SK-N-SH (cell line): ENCODE results near the gene FRK. TPM values are rescaled to one million over a fixed set of nuclear protein-coding genes. Genes with fewer than 3 reads are reported as not detected.

Experiments
- CTCF ChIA-PET: fragments of 300-600, 350-600 bp; formaldehyde crosslinking; extraction: SDS; loops from one replicate; lab custom pipeline; 2021; lab: Yijun Ruan, JAX
- POLR2A ChIA-PET: fragments of 350-600 bp; sonication (Branson Sonifier 250); formaldehyde crosslinking; extraction: SDS; loops from one replicate; lab custom pipeline; 2020; ENCODE audit warnings: antibody characterized with exemption, inconsistent platforms; lab: Yijun Ruan, JAX
- DNase-seq: peaks from one replicate; pipeline ENCODE4 v3.0.0; 2012
- H2AFZ ChIP-seq: fragments of 200-600 bp; sonication (generic); 2 replicates; pipeline ENCODE4 v1.8.1; 2016; ENCODE audit warnings: antibody characterized with exemption, mild to moderate bottlenecking, low read depth
- H3F3A ChIP-seq: fragments of 200-600 bp; sonication (generic); replicated peaks from 2 replicates; pipeline ENCODE3; 2016; ENCODE audit warnings: antibody characterized with exemption, mild to moderate bottlenecking; ENCODE audit not compliant: insufficient read depth
- H3K27ac ChIP-seq, 2 experiments: fragments of 200-500 bp in 1 of 2; fragments of 200-600 bp in 1 of 2; sonication (Bioruptor generic) in 1 of 2; sonication (generic), shearing (Covaris generic) in 1 of 2; 2 replicates each; pipeline versions ENCODE4 v1.5.1 to v1.6.1; 2014 to 2016; ENCODE audit warnings: low read depth in 2 of 2, inconsistent platforms in 1 of 2, low read length in 1 of 2, mild to moderate bottlenecking in 1 of 2, mixed read lengths in 1 of 2
- H3K27me3 ChIP-seq: fragments of 200-600 bp; sonication (generic), shearing (Covaris generic); 2 replicates; pipeline ENCODE4 v1.6.1; 2016; ENCODE audit warnings: mixed run types; ENCODE audit not compliant: insufficient read depth
- H3K36me3 ChIP-seq, 2 experiments: fragments of 200-500 bp in 1 of 2; fragments of 200-600 bp in 1 of 2; sonication (Bioruptor generic) in 1 of 2; sonication (generic) in 1 of 2; replicated peaks in 1 of 2; 2 replicates each; pipeline versions ENCODE3 to v1.5.1; 2014 to 2016; ENCODE audit warnings: low read length in 1 of 2, mild to moderate bottlenecking in 1 of 2; ENCODE audit not compliant: insufficient read depth in 2 of 2, control insufficient read depth in 1 of 2
- H3K4me1 ChIP-seq, 2 experiments: fragments of 200-500 bp in 1 of 2; fragments of 200-600 bp in 1 of 2; sonication (Bioruptor generic) in 1 of 2; sonication (generic), shearing (Covaris generic) in 1 of 2; 2 replicates each; pipeline versions ENCODE4 v1.5.1 to v1.6.1; 2014 to 2016; ENCODE audit warnings: low read depth in 1 of 2, low read length in 1 of 2, mixed run types in 1 of 2; ENCODE audit not compliant: insufficient read depth in 2 of 2, control insufficient read depth in 1 of 2
- H3K4me2 ChIP-seq: fragments of 200-600 bp; sonication (generic), shearing (Covaris generic); 2 replicates; pipeline ENCODE4 v1.6.1; 2017; ENCODE audit warnings: mixed run types
- H3K4me3 ChIP-seq, 2 experiments: fragments of 200-500 bp in 1 of 2; fragments of 200-600 bp in 1 of 2; sonication (Bioruptor generic) in 1 of 2; sonication (generic), shearing (Covaris generic) in 1 of 2; 2 replicates each; pipeline versions ENCODE4 v1.5.1 to v1.8.1; 2014 to 2016; ENCODE audit warnings: low read depth in 2 of 2, inconsistent platforms in 1 of 2, low read length in 1 of 2, mild to moderate bottlenecking in 1 of 2, mixed read lengths in 1 of 2, moderate library complexity in 1 of 2
- H3K79me2 ChIP-seq: fragments of 200-600 bp; sonication (generic); 2 replicates; pipeline ENCODE4 v1.8.1; 2017; ENCODE audit warnings: mild to moderate bottlenecking; ENCODE audit not compliant: insufficient read depth
- H3K9ac ChIP-seq: fragments of 200-600 bp; sonication (generic); 2 replicates; pipeline ENCODE4 v1.6.1; 2017; ENCODE audit warnings: mixed run types
- H3K9me2 ChIP-seq: fragments of 200-600 bp; sonication (generic); 2 replicates; pipeline ENCODE4 v1.6.1; 2017; ENCODE audit warnings: mixed run types
- H3K9me3 ChIP-seq: fragments of 200-600 bp; sonication (generic); 2 replicates; pipeline ENCODE4 v1.6.1; 2017; ENCODE audit warnings: mixed run types, mild to moderate bottlenecking, moderate library complexity
- H4K20me1 ChIP-seq: fragments of 200-600 bp; sonication (generic); 2 replicates; pipeline ENCODE4 v1.6.1; 2017; ENCODE audit warnings: mild to moderate bottlenecking, mixed run types; ENCODE audit not compliant: insufficient read depth
- GABPA ChIP-seq: IDR thresholded peaks from 2 replicates; pipeline ENCODE4 v1.4.0; 2012; ENCODE audit warnings: low read depth, mild to moderate bottlenecking
- MEF2A ChIP-seq: IDR thresholded peaks from 2 replicates; pipeline ENCODE4 v1.4.0; 2012; ENCODE audit warnings: low read depth, borderline replicate concordance
- MXI1 ChIP-seq: IDR thresholded peaks from 2 replicates; pipeline ENCODE4 v1.6.1; 2012; ENCODE audit warnings: mild to moderate bottlenecking, low read depth, low read length, improper control_type of control experiment
- NRF1 ChIP-seq: IDR thresholded peaks from 2 replicates; pipeline ENCODE4 v1.6.1; 2012; ENCODE audit warnings: low read depth, mild to moderate bottlenecking, low read length
- POLR2AphosphoS5 ChIP-seq: IDR thresholded peaks from 2 replicates; pipeline ENCODE4 v1.6.1; 2012; ENCODE audit warnings: low read depth, low read length
- RCOR1 ChIP-seq: fragments of 150-350 bp; IDR thresholded peaks from 2 replicates; pipeline ENCODE4 v1.6.1; 2017; ENCODE audit warnings: antibody characterized with exemption, low read length
- TCF12 ChIP-seq: IDR thresholded peaks from 2 replicates; pipeline ENCODE4 v1.4.0; 2012
- TEAD4 ChIP-seq: IDR thresholded peaks from 2 replicates; pipeline ENCODE4 v1.4.0; 2012; ENCODE audit warnings: mild to moderate bottlenecking, borderline replicate concordance; ENCODE audit not compliant: insufficient read depth
- YY1 ChIP-seq: IDR thresholded peaks from 2 replicates; pipeline ENCODE4 v1.4.0; 2012; ENCODE audit warnings: low read depth, mild to moderate bottlenecking
- WGBS: methylation state at CpG from one replicate; pipeline ENCODE4 v1.1.6; 2017; ENCODE audit warnings: low lambda C conversion rate; 5-methylcytosine and 5-hydroxymethylcytosine counted together
- polyA plus RNA-seq, 3 experiments: library from polyadenylated mRNA; depleted of rRNA; stranded (reverse); fragments of >200 nt; gene quantifications; 2 replicates each; pipeline ENCODE4 v1.2.3, GENCODE V29; 2012
- TF ChIP-seq, protein P1 (sequence below): fragments of 150-350 bp; IDR thresholded peaks from 2 replicates; pipeline ENCODE4 v1.6.1; 2017; ENCODE audit warnings: antibody characterized with exemption, low read length, low read depth, borderline replicate concordance
- TF ChIP-seq, protein P2 (sequence below): IDR thresholded peaks from 2 replicates; pipeline ENCODE4 v1.4.0; 2012; ENCODE audit warnings: low read depth
- TF ChIP-seq, protein P3 (sequence below): IDR thresholded peaks from 2 replicates; pipeline ENCODE4 v1.6.1; 2012; ENCODE audit warnings: mild to moderate bottlenecking, low read depth, low read length, moderate library complexity
- TF ChIP-seq, protein P4 (sequence below): IDR thresholded peaks from 2 replicates; pipeline ENCODE4 v1.4.0; 2012; ENCODE audit warnings: low read depth, borderline replicate concordance
- TF ChIP-seq, protein P5 (sequence below): fragments of 150-350 bp; IDR thresholded peaks from 2 replicates; pipeline ENCODE4 v1.6.1; 2016; ENCODE audit warnings: mild to moderate bottlenecking, low read depth, low read length

Gene FRK
- polyA plus RNA-seq, 1 of the 3 experiments (the other 2 are of a cell fraction), result under 0.01 TPM

DNA sequence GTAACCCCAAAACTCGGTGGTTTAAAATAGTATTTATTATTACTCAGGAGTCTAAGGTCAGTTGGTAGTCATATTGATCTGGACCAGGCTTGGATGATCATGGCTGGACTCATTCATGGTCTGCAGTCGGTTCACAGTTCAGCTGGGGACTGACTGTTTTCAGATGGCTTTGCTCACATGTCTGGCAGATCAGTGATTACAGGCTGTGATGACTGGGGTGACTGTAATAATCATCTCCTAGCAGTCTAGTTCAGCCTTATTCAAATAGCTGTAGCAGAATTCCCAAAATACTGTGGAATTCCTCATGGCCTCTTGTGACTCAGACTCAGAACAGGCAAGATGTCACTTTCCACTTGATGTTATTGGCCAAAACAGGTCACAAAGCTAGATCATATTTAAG is 23.6 kb upstream of the FRK start:
- Histone ChIP-seq H3K4me1 (no peaks in the 10 kb centered on the region; a peak in 1 of 4 replicates), H3K36me3 (no peaks in the 10 kb centered on the region), H3K9me2 (no peaks in the 10 kb centered on the region), H3K9me3 (no peaks in the 10 kb centered on the region), H3K4me3 (no peak overlapping the region), H3K4me2 (no peak overlapping the region), H3K9ac (no peak overlapping the region), H3K27ac (no peak overlapping the region), H3K27me3 (no peaks in the 10 kb centered on the region), H4K20me1 (no peaks in the 10 kb centered on the region), H3F3A (no peaks in the 10 kb centered on the region), H3K79me2 (no peaks in the 10 kb centered on the region), H2AFZ (no peak overlapping the region)
- 56% methylated on average over 2 of the region's 2 CpGs for WGBS
- ChIA-PET POLR2A (interaction anchor here (0.7 kb wide), 1 partner anchor 140 kb away, joined by 3 read pairs; no protein-coding TSS in a partner anchor), CTCF (interaction anchor here (0.6 to 1.0 kb wide), 2 partner anchors 14 to 24 kb away, joined by 3 read pairs; partner anchors contain the start of gene FRK)
- DNase-seq, result no peak
- TF ChIP-seq TCF12, result no peak
- no peak for TF ChIP-seq MEF2A
- TF ChIP-seq POLR2AphosphoS5, result no peak
- TF ChIP-seq, protein P1, sequence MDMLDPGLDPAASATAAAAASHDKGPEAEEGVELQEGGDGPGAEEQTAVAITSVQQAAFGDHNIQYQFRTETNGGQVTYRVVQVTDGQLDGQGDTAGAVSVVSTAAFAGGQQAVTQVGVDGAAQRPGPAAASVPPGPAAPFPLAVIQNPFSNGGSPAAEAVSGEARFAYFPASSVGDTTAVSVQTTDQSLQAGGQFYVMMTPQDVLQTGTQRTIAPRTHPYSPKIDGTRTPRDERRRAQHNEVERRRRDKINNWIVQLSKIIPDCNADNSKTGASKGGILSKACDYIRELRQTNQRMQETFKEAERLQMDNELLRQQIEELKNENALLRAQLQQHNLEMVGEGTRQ, result no peak
- TF ChIP-seq RCOR1, result no peak
- TF ChIP-seq, protein P2, sequence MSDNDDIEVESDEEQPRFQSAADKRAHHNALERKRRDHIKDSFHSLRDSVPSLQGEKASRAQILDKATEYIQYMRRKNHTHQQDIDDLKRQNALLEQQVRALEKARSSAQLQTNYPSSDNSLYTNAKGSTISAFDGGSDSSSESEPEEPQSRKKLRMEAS, result no peak

DNA sequence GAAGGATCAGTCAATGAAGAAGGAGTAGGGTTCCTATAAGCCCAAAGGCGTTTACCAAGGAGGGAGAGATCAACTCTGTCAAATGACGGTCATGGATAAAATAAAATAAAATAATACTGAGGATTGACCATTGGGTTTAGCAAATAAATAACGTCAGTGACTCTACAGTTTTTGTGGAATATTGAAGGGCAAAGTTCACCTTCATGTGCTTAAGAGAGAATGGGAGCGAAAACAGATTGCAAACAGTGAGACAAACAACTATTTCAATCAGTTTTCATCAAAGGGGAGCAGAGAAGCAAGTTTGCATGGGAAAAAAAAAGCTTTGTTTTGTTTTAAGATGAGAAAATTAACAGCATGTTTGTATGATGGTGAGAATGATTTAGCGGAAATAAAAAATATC is 22.4 kb upstream of the FRK start:
- POLR2A ChIA-PET, result no interaction called here

More for the DNA sequence above, 22.4 kb upstream of the FRK start:
- no peaks in the 10 kb centered on the region for H3K79me2 ChIP-seq
- no peaks in the 10 kb centered on the region for H3K9me2 ChIP-seq
- no peaks in the 10 kb centered on the region for H3K9me3 ChIP-seq
- 54% methylated on average over 5 of the region's 5 CpGs for WGBS
- H3K27me3 ChIP-seq, result no peaks in the 10 kb centered on the region
- no peak overlapping the region for H3K27ac ChIP-seq
- H3K36me3 ChIP-seq, result no peaks in the 10 kb centered on the region
- no peak for DNase-seq
- CTCF ChIA-PET, result interaction anchor here (0.6 to 1.5 kb wide), 3 partner anchors 13 to 14 kb away, joined by 3 read pairs; no protein-coding TSS in a partner anchor
- no peak overlapping the region for H3K4me2 ChIP-seq
- no peaks in the 10 kb centered on the region; a peak in 1 of 4 replicates for H3K4me1 ChIP-seq
- no peak overlapping the region for H3K9ac ChIP-seq
- TF ChIP-seq, protein P3, sequence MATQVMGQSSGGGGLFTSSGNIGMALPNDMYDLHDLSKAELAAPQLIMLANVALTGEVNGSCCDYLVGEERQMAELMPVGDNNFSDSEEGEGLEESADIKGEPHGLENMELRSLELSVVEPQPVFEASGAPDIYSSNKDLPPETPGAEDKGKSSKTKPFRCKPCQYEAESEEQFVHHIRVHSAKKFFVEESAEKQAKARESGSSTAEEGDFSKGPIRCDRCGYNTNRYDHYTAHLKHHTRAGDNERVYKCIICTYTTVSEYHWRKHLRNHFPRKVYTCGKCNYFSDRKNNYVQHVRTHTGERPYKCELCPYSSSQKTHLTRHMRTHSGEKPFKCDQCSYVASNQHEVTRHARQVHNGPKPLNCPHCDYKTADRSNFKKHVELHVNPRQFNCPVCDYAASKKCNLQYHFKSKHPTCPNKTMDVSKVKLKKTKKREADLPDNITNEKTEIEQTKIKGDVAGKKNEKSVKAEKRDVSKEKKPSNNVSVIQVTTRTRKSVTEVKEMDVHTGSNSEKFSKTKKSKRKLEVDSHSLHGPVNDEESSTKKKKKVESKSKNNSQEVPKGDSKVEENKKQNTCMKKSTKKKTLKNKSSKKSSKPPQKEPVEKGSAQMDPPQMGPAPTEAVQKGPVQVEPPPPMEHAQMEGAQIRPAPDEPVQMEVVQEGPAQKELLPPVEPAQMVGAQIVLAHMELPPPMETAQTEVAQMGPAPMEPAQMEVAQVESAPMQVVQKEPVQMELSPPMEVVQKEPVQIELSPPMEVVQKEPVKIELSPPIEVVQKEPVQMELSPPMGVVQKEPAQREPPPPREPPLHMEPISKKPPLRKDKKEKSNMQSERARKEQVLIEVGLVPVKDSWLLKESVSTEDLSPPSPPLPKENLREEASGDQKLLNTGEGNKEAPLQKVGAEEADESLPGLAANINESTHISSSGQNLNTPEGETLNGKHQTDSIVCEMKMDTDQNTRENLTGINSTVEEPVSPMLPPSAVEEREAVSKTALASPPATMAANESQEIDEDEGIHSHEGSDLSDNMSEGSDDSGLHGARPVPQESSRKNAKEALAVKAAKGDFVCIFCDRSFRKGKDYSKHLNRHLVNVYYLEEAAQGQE, result no peak
- TF ChIP-seq MXI1, result no peak
- TF ChIP-seq, protein P4, sequence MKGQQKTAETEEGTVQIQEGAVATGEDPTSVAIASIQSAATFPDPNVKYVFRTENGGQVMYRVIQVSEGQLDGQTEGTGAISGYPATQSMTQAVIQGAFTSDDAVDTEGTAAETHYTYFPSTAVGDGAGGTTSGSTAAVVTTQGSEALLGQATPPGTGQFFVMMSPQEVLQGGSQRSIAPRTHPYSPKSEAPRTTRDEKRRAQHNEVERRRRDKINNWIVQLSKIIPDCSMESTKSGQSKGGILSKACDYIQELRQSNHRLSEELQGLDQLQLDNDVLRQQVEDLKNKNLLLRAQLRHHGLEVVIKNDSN, result no peak
- TF ChIP-seq, protein P1, result no peak
- TF ChIP-seq YY1, result no peak
- TF ChIP-seq MEF2A, result no peak
- no peak for TF ChIP-seq GABPA
- TF ChIP-seq, protein P2, result no peak
- no peak for TF ChIP-seq TEAD4
- TF ChIP-seq NRF1, result no peak
- TF ChIP-seq, protein P5, sequence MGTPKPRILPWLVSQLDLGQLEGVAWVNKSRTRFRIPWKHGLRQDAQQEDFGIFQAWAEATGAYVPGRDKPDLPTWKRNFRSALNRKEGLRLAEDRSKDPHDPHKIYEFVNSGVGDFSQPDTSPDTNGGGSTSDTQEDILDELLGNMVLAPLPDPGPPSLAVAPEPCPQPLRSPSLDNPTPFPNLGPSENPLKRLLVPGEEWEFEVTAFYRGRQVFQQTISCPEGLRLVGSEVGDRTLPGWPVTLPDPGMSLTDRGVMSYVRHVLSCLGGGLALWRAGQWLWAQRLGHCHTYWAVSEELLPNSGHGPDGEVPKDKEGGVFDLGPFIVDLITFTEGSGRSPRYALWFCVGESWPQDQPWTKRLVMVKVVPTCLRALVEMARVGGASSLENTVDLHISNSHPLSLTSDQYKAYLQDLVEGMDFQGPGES, result no peak
- H3F3A ChIP-seq, result no peaks in the 10 kb centered on the region
- H2AFZ ChIP-seq, result no peak overlapping the region
- H4K20me1 ChIP-seq, result no peaks in the 10 kb centered on the region
- H3K4me3 ChIP-seq, result no peak overlapping the region
